T-helper 22 cell (primary cell): ENCODE data around the gene CD4.

Experiments used
- DNase-seq: peaks from one replicate; pipeline ENCODE4 v3.0.0-alpha.2; 2020; ENCODE audit warnings: low read depth

Gene CD4

GRCh38 chr12:6778574-6779550 is 10.5 kb upstream of the CD4 start:
- DNase-seq: peak; percentile 72

- no peak for DNase-seq
Measured at GRCh38 chr12:6779708-6780432, 9.5 kb upstream of the CD4 start.

GRCh38 chr12:6780573-6780972 is 8.8 kb upstream of the CD4 start:
- DNase-seq: no peak

DNA sequence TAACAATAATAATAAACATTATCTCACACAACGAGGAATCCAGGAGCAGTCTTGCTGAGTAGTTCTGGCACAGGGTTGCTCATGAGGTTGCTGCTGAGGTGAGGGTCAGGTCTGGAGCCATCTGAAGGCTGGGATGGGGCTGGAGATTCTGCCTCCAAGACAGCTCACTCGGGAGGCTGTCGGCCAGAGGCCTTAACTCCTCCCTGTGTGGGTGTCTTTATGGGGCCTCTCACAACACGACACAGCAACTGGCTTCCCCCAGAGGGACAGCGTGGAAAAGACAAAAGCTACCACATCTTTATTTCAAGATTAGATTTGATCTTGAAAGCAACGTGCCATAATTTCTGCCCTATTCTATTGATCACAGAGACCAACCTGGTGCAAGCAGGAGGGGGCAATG is 7.2 kb upstream of the CD4 start:
- no peak for DNase-seq

DNA sequence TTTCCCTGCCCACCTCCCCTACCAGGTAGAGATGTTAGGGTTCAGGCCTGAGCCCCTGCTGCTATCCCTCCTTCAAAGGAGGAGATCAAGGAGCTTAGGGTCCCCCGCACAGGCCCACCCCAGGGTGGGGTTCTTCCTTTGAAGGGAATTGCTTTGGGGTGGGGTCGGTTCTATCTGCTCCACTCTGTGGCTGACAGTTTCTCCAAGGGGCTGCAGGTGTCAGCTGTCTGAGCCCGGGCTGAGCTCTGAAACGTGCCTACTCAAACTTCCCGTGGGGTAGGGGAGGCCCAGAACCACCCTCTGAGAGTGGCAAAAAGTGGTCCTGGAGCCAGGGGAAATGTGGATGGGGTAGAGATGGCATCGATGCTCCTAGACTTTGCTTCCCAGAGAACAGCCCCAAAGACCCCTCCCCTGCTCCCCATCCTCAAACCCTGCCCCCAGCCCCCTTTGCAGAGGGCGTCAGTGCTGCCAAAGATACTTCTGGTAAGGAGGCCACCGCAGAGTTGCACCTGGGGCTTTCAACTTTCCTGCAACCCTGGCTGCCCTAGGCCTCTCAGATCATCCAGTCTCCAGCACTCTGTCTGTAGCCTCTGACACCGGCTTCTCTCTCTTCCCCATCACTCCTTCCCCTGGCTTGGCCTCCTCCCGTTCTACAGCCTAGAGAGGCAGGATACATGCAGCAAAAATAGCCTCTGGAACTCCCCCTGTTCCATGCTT is 6.3 kb upstream of the CD4 start:
- DNase-seq: no peak

GRCh38 chr12:6783828-6784227 is 5.5 kb upstream of the CD4 start:
- DNase-seq: no peak

- DNase-seq: no peak
Measured at GRCh38 chr12:6784296-6784695, 5.0 kb upstream of the CD4 start.

- DNase-seq: no peak
Measured at GRCh38 chr12:6784761-6785160, 4.6 kb upstream of the CD4 start.

DNA sequence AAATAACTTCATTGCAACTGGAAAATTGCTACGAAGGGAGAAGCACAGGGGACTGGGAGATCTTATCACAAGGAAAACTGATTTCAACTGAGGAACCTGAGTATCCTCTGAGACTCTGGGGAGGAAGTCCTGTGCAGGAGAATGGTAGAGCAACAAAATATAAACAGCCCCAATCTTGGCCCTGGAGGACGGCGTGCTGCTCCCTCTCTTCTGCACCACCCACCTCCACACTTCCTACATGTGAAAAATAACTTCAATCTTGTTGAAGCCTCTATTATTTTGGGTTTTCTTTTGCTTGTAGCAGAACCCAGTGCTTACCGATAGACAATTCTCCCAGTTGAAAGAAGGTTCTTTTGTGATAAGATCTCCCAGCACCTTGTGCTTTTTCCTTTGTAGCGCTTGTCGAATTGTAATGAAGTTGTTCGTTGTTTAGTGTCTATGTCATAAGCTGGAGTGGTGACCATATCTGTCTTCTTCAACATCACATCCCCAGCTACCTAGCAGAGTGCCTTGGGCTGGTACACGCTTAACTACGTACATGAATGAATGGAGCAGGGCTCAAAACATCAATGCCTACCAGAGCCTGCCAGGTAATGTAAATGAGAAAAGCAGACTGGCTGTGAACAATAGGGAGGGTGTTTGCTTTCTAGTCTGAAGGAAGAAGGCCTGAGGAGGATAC is 2.8 kb upstream of the CD4 start:
- no peak for DNase-seq

GRCh38 chr12:6787309-6787708 is 2.0 kb upstream of the CD4 start:
- no peak for DNase-seq

DNA sequence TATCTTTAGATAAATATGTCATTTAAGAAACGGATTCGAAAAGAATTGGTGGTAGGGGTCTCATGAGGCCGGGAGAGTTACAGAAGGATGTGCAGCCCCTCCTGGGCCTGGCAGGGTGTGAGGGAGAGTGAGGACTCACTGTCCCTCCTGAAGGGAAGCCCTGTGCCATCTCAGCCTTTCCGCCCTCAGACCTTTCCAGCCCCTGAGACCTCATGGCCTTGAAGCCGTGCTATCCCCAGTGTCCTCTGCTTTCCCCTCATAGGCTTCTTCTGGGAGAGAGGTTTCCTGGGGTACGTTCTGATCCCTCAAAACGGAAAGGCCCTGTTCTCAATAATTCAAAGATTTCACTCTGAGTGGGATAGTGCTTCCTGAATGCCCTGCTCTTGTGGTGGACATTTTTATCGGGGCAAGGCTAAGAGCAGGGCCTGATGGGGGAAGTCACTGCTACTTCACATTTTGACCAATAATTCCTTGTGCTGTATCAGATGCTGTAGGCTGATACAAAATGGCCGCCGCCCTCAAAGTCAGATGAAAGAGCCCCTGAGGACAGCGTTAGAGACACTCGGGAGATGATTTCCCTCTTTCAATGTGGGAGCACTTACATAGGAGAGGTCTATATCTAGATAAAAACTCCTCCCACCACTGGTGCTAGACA is 1.3 kb downstream of the CD4 start:
- peak; percentile 29 for DNase-seq

DNA sequence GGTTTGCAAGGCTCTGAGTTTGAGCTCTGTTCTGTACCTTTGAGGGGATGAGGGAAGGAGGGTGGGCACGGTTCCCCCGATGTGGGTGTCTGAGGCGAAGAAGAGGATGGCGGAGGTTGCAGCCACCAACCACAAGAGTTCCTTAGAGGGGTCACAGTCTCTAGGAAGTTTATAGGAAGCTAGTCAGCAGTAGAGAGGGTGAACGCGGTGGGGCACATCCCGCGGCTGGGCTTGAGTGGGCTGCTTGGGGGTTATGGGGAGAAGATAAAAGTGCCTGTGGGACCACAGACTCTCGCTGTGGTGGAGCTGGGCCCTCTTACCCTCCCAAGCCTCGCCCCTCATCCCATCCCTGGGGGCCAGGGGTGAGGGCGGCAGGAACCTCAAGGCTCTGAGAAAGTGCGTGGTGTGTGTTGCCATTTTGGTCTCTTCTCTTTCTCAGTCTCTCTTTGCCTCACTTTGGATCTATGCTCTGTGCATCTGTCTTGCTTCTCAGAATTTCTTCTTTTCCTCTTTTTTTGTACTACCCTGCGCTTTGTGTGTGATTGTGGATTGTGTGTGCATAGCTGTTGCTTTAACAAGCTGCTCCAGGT is 2.7 kb downstream of the CD4 start:
- DNase-seq: no peak

DNA sequence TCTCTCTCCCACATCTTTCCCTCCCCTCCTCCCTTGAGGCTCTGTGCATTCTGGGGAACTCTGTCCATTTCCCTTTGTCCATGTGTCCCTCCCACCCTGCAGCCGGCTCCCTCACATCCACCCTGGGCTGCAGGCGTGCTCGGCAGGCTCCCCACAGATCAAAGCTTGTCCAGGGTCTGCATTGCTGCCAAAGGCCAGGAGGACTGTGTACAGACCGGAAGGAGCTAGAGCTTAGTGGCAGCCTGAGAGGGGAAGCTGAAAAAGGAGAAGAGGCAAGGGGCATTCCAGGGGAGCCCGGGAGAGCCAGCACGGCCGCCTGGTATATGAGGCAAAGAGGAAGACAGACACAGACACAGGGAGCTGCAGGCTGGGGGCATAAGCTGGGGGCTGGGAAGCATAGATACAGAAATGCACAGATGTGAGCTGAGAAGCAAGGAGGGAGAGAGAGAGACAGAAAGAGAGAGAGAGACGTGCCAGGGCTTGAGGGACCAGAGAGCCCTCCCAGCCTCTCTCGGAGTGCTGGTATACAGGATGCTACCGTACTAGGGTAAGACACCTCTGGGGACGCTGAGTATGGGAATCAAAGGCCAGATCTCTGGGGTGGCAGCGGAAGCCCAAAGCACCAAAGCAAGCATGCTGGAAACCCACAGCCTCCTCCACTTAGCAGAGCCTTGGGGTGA is 3.3 kb downstream of the CD4 start:
- peak; percentile 24 for DNase-seq

- DNase-seq: no peak
Measured at GRCh38 chr12:6795088-6795487, 5.8 kb downstream of the CD4 start.

- DNase-seq: no peak
Measured at GRCh38 chr12:6796576-6796975, 7.2 kb downstream of the CD4 start.

GRCh38 chr12:6799147-6799546 is 9.8 kb downstream of the CD4 start:
- DNase-seq: no peak

GRCh38 chr12:6807170-6807569 is 17.8 kb downstream of the CD4 start:
- DNase-seq: no peak

DNA sequence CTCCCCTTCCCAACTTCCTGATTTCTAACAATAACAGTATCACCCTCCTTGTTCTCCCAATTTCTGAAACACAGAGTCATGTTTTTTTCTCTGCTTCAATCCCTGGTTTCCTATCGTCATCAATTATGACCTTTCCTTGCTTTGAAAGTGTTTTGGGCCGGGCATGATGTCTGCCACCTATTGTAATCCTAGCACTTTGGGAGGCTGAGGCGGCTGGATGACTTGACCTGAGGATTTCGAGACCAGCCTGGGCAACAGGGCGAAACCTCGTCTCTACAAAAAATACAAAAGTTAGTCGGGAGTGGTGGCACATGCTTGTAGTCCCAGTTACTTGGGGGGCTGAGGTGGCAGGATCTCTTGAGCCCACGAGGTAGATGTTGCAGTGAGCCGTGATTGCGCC is 19.7 kb downstream of the CD4 start:
- DNase-seq: no peak

GRCh38 chr12:6810758-6811157 is 21.4 kb downstream of the CD4 start:
- no peak for DNase-seq

DNA sequence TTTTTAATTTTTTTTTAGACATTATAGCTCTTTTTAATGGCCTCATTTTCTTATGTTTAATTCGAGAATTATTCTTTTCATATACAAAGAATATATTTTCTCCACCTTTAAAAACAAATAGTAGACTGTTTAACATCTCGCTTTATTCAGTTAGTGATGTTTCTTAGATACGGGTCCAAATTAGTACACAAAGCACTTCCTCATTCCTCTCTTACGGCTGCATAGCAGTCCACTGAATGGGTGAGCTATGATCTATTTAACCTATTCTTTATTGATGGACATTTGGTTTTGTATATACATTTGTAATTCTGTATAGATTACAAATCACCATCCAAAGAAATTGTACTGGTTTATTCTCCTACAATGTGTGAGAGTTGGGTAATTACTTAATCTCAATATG is 24.0 kb downstream of the CD4 start:
- DNase-seq: no peak

GRCh38 chr12:6816598-6816997 is 27.3 kb downstream of the CD4 start:
- DNase-seq: no peak
